Dedifferentiated amniotic fluid mesenchymal stem cell (primary cell): ENCODE results near the gene KCNQ1.
"Not testable (repeated sequence)": the region's sequence is repeated elsewhere in the genome, so short reads cannot be mapped to it uniquely, and the experiment has no call there.

Experiments
- DNase-seq: peaks from one replicate; pipeline ENCODE4 v3.0.0-alpha.2; 2016; ENCODE audit errors: extremely low spot score

Gene KCNQ1

GRCh38 chr11:2472428-2473186, 27.8 kb downstream of the KCNQ1 start:
- no peak for DNase-seq

DNA sequence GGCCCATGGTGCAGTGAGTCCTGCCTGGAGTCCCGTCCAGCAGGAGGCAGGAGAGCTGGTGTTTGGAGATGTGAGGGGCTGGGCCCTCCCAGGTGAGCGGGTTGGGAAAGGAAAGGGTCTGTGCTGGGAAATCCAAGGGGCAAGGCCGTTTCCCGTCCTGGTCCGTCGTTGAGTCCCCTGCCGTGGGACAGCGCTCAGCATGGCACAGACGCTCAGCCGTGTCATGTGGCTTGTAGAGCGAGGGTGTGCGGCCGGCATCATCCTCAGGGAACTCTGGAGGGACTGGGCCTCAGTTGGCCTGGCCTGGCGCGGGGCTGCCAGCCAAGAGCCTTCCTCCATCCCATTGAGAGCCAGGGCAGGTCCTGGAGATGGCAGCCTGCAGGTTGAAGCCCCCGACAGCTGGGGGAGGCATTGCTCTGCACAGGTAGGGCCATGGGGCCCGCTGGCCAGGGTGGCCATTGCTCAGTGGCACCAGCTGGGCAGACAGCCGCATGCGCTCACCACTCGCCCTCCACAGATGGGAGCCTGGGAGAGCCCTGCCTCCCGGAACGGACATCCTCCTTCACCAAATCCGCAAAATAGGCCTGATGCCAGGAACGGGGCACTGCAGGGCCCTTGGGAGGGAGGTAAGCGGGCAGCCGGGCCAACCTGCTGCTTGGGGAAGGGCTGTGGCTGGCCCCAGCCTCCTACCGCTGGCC, 28.7 kb downstream of the KCNQ1 start:
- DNase-seq = no peak

- no peak for DNase-seq
These were observed 29.5 kb downstream of the KCNQ1 start for GRCh38 chr11:2474059-2474901.

DNA sequence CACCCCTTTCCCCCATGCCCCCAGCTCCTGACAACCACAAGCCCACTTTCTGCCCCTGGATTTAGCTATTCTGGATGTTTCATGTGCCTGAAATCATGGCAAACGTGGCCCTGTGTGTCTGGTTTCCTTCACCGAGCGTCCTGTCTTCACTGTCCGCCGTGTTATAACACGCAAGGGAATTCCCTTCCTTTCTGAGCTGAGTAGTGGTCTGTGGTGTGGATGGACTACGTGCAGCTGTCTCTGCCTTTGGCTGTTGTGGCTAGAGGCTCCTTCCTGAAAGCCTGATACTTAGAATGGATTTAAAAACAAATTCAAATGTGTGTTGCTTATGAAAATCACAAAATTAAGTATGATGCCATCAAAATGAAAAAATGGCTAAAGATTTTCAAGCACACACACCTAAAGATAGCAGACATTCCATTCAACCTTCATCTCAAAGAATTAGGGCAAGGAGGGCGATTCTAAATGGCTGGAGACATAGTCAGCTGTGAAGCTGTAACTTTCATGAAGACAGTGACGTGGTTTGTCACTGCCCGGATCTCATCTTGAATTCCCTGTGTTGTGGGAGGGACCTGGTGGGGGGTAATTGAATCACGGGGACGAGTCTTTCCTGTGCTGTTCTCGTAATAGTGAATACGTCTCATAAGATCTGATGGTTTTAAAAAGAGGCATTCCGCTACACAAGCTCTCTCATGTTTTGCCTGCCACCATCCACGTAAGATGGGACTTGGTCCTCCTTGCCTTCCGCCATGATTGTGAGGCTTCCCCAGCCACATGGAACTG, 30.5 kb downstream of the KCNQ1 start:
- no peak for DNase-seq

DNA sequence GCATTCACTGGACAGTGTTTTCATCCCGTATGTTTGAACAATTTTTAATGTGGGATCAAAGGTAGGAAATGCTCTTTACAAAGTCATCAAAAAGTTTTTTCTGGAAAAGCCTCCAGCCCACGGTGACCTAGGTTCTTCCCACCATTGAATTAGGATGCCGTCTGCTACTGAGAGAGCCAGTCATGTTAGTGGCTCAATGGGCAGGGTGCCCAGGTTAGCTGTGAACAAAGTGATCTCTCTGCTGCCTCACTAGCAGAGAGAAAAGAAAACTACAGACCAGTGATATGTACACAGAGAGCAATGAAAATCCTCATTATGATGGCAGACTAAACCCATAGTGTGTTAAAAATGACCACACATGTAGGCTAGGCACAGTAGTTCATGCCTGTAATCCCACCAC, 32.4 kb downstream of the KCNQ1 start:
- DNase-seq = no peak

DNA sequence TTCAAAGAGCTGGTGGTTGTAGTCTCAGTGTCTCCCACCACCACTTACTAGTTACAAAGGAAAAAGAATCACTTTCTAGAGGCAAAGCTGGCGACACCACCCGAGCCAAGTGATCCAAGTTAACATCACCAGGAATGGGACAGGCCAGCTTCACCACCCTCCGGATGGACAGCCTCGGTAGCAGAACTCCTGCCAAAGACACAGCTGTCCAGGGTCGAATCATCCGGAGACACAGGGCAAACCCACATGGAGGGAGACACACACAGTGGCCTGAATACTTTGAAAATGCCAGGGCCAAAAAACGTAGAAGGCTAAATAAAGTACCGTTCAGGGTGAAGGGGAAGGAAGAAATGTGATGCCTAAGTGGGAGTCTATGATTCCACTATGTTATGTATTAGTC, 33.1 kb downstream of the KCNQ1 start:
- DNase-seq = no peak

DNA sequence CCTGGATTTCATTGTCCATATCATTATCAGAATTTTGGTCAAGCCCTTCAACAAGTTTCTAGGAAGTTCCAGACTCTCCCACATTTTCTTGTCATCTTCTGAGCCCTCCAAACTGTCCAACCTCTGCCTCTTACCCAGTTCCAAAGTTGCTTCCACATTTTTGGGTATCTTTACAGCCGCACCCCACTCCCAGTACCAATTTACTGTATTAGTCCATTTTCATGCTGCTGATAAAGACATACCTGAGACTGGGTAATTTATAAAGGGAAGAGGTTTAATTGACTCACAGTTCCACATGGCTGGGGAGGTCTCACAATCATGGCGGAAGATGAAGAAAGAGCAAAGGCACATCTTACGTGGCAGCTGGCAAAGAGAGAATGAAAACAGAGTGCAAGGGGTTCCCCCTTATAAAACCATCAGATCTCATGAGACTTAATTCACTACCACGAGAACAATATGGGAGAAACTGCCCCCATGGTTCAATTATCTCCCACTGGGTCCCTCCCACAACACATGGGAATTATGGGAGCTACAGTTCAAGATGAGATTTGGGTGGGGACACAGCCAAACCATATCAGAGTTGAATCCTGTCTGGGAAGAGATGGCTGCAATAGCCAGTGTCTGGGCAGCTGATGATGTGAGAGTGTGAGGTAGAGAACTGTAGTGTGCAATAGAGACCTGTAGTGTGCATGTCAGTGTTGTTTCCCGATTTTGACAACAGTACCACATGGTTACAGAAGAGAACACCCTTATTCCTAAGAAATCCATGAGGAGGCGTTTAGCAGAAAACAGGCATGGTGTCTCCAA, 35.5 kb downstream of the KCNQ1 start:
- not testable (repeated sequence) for DNase-seq

DNA sequence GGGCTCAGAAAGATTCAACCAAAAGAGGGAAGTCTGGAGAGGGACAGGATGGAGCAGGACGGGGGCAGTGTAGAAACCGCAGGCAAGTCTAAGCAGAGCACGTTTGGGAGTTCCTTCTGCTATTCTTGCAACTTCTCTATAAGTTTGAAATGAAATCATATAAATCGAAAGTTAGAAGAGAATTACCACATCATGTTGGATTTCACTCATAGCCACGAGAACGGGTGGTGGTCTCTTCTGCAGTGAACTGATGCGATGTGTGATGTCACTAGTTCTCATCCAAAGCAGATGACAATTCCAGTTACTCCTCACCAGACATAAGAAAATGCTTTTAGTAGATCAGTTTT, 36.0 kb downstream of the KCNQ1 start:
- no peak for DNase-seq

GRCh38 chr11:2481253-2481652, 36.4 kb downstream of the KCNQ1 start:
- DNase-seq = no peak

GRCh38 chr11:2482204-2482603, 37.4 kb downstream of the KCNQ1 start:
- no peak for DNase-seq

DNA sequence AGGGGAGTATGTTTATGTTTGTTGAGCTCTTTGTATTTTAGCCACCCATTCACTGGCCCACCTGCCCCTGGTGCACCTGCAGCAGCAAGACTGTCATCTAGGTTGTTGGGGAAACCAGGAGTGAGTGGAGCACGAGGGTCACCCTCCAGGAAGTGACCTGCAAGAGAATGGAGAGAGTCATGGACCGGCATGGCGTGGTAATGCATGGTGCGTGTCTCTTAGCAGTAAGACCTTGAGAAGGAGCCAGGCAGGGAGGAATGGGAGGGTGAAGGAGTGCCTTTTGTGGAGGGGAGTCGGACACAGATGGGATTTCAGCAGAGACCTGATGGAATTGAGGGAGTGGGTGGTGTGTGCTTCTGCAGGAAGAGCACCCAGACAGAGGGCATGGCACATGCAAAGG, 37.9 kb downstream of the KCNQ1 start:
- no peak for DNase-seq

DNA sequence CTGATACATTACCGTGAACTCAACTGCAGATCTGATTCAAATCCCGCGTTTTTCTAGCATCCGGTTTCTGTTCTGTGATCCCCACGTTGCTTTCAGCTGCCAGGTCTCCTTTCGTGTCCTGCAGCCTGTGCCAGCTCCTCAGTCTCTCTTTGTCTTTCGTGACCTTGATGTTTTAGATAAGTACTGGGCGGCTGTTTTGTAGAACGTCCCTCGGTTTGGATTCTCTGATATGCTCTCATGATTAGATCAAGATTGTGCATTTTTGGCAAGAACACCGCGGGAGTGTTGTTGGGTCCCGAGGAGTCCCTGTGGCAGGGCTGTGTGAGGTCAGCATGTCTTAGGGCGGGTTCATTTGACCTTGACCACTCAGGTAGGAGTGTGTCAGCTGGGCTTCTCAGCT, 38.6 kb downstream of the KCNQ1 start:
- DNase-seq = no peak

- no peak for DNase-seq
These were observed 39.8 kb downstream of the KCNQ1 start for GRCh38 chr11:2484576-2485125.

GRCh38 chr11:2488004-2488403, 43.2 kb downstream of the KCNQ1 start:
- DNase-seq = no peak

- no peak for DNase-seq
These were observed 44.3 kb downstream of the KCNQ1 start for GRCh38 chr11:2489083-2489482.

GRCh38 chr11:2497951-2498350, 53.1 kb downstream of the KCNQ1 start:
- DNase-seq = not testable (repeated sequence)

DNA sequence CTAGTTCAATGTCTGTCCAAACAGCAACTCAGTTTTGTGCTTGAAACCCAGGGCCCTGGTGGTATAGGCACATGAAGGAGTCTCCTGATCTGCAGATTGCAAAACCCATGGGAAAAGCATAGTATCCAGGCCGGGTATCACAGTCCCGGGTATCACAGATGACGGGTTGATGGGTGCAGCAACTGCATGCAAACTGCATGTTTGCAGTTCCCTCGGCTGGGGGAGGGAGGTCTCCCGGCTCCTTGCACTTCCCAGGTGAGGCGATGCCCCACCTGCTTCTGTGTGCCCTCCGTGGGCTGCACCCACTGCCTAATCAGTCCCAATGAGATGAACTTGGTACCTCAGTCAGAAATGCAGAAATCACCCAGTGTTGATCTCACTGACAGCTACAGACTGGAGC, 53.9 kb downstream of the KCNQ1 start:
- no peak for DNase-seq

- no peak for DNase-seq
These were observed 62.5 kb downstream of the KCNQ1 start for GRCh38 chr11:2507212-2507901.

DNA sequence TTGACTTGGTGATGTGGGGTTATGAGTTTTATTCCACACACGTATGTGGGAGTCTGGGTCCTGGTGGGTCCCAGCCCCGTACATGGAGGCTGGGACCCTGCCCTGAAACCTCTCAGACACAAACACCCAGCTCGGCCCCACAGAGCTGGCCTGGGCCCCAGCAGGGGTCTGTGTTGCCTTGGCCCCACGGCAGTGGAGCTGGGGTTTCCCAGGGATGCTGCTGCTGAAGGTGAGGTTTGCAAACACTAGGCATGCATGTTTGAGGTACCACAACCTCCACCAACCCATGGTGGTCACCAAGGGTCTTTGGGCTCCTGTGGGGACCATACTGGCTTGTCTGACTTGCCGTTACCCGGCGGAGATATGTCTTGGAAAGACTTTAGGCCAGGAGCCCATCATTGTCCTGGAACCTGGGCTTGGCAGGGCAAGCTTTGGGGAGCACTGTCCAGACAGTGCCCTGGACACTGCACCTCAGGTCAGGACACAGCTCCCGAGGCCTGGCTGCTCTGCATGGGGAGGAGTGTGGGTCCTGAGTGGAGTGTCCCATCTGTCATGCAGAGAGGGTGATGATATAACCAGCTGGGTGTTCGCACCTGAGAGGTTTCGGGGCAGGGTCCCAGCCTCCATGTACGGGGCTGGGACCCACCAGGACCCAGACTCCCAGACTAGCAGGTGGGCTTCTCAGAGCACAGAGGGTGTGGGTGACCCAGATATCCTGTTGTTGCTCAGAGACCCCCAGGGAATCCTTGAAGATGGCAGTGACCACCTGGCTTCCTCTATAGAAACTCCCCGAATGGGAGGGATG, 63.3 kb downstream of the KCNQ1 start:
- DNase-seq = no peak
